Measurements from ENCODE around the gene RBM19.
A peak's percentile ranks its signal among the peaks of the same experiment; 100 is the strongest.

The RBM19 gene

GRCh38 chr12:113857371-113857770, 108.8 kb downstream of the RBM19 start:
- H3K27ac ChIP-seq: no peak overlapping the region
- H3K27me3 ChIP-seq (ENCODE audit: insufficient read depth, low read depth, severe bottlenecking): no peaks in the 10 kb centered on the region
- no peak for DNase-seq
- no peaks in the 10 kb centered on the region for H3K36me3 ChIP-seq
- no peak overlapping the region for H3K4me3 ChIP-seq (ENCODE audit: low read depth, low read length)
- no peaks in the 10 kb centered on the region for H3K9me3 ChIP-seq (ENCODE audit: severe bottlenecking)
- no peak for TF ChIP-seq CTCF (IDR thresholded peaks at IDR 0.05; ENCODE audit: low read depth, low read length)

DNA sequence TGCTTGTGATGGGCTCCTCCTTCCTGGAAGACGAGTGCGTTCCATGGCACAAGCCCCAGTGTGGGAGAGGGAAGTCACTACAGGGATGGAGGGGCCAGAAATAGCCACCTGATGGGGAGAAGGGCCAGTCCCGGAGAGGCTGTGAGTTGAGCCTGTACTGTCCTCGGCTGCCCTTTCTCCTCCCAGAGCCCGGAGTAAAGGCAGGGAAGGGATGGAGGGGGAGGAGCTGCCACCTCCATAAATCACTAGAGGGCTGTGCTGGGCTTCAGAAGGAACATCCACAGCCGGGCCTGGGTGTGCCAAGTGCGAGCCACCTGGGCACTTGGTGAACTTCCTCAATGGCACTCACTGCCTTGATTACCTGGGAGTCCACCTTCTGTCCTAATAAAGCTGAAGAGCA, 110.1 kb downstream of the RBM19 start:
- Histone ChIP-seq H3K4me3 (ENCODE audit: low read depth, low read length) (no peak overlapping the region), H3K36me3 (no peaks in the 10 kb centered on the region), H3K27ac (no peak overlapping the region), H3K9me3 (ENCODE audit: severe bottlenecking) (no peaks in the 10 kb centered on the region), H3K27me3 (ENCODE audit: insufficient read depth, low read depth, severe bottlenecking) (no peaks in the 10 kb centered on the region)
- peak; percentile 66 for DNase-seq
- TF ChIP-seq CTCF (IDR thresholded peaks at IDR 0.05; ENCODE audit: low read depth, low read length): no peak

GRCh38 chr12:113854385-113855142, 111.6 kb downstream of the RBM19 start:
- TF ChIP-seq CTCF (IDR thresholded peaks at IDR 0.05; ENCODE audit: low read depth, low read length): no peak
- Histone ChIP-seq H3K4me3 (ENCODE audit: low read depth, low read length) (no peak overlapping the region), H3K27ac (no peak overlapping the region), H3K9me3 (ENCODE audit: severe bottlenecking) (no peaks in the 10 kb centered on the region), H3K36me3 (no peaks in the 10 kb centered on the region), H3K27me3 (ENCODE audit: insufficient read depth, low read depth, severe bottlenecking) (no peaks in the 10 kb centered on the region)
- DNase-seq: no peak

DNA sequence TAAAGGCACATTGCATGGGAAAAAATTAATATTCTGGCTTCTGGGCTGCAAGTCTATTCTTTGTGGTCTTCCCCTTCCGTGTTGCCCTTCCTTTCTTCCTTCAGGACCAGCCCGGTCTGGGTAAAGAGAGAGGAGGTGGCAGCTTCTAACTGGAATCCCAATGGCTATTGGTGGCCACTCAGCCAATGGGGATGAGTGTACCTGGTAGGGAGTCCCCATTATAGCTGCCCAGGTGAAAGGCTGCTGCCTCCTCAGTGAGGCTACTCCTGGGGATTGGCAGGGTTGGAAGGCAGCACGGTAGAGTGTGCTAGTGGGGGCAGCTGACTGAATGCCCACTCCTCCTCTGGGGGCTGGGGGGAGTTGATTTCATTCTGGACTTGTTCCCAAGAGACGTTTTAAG, 112.6 kb downstream of the RBM19 start:
- TF ChIP-seq CTCF (IDR thresholded peaks at IDR 0.05; ENCODE audit: low read depth, low read length): no peak
- Histone ChIP-seq H3K27me3 (ENCODE audit: insufficient read depth, low read depth, severe bottlenecking) (no peaks in the 10 kb centered on the region), H3K4me3 (ENCODE audit: low read depth, low read length) (no peak overlapping the region), H3K9me3 (ENCODE audit: severe bottlenecking) (no peaks in the 10 kb centered on the region), H3K36me3 (no peaks in the 10 kb centered on the region), H3K27ac (no peak overlapping the region)
- no peak for DNase-seq

- Histone ChIP-seq H3K9me3 (ENCODE audit: severe bottlenecking) (no peaks in the 10 kb centered on the region), H3K36me3 (no peaks in the 10 kb centered on the region), H3K27me3 (ENCODE audit: insufficient read depth, low read depth, severe bottlenecking) (no peaks in the 10 kb centered on the region), H3K27ac (no peak overlapping the region), H3K4me3 (ENCODE audit: low read depth, low read length) (no peak overlapping the region)
- DNase-seq: no peak
- no peak for TF ChIP-seq CTCF (IDR thresholded peaks at IDR 0.05; ENCODE audit: low read depth, low read length)
Observed at GRCh38 chr12:113852695-113853490, 113.2 kb downstream of the RBM19 start.
